DOHH2 (cell line): ENCODE measurements around the gene PTPRC.

Experiments
- H3F3A ChIP-seq: fragments of 200-600 bp; sonication (generic), shearing (Covaris generic); 2 replicates; pipeline ENCODE4 v1.6.0; 2016; ENCODE audit warnings: antibody characterized with exemption, mild to moderate bottlenecking; ENCODE audit not compliant: control insufficient read depth, insufficient read depth
- H3K27ac ChIP-seq: fragments of 200-600 bp; sonication (generic); 2 replicates; pipeline ENCODE4 v1.5.1; 2014; ENCODE audit warnings: low read depth, mild to moderate bottlenecking, low read length, moderate library complexity
- H3K27me3 ChIP-seq: fragments of 200-600 bp; sonication (generic); 2 replicates; pipeline ENCODE4 v1.6.1; 2014; ENCODE audit warnings: mild to moderate bottlenecking, low read length, mixed read lengths; ENCODE audit not compliant: control insufficient read depth
- H3K36me3 ChIP-seq: fragments of 200-600 bp; sonication (generic); 2 replicates; pipeline ENCODE4 v1.6.1; 2014; ENCODE audit warnings: mild to moderate bottlenecking, low read length, moderate library complexity, mixed read lengths; ENCODE audit not compliant: control insufficient read depth
- H3K4me1 ChIP-seq: fragments of 200-600 bp; sonication (generic); 2 replicates; pipeline ENCODE4 v1.6.1; 2014; ENCODE audit warnings: mild to moderate bottlenecking, low read length, mixed read lengths; ENCODE audit not compliant: control insufficient read depth
- H3K4me2 ChIP-seq: fragments of 200-600 bp; sonication (generic); 2 replicates; pipeline ENCODE4 v1.6.0; 2014; ENCODE audit warnings: mild to moderate bottlenecking, low read length, moderate library complexity
- H3K4me3 ChIP-seq: fragments of 200-600 bp; sonication (generic); 2 replicates; pipeline ENCODE4 v1.5.1; 2014; ENCODE audit warnings: mild to moderate bottlenecking, low read length, mixed read lengths
- H3K79me2 ChIP-seq: fragments of 200-600 bp; sonication (generic); 2 replicates; pipeline ENCODE4 v1.6.1; 2014; ENCODE audit warnings: mild to moderate bottlenecking, low read length, mixed read lengths; ENCODE audit not compliant: control insufficient read depth
- H3K9me2 ChIP-seq: fragments of 200-600 bp; sonication (generic); replicated peaks from 2 replicates; pipeline ENCODE4 v1.6.1; 2014; ENCODE audit warnings: mild to moderate bottlenecking, low read length, mixed read lengths; ENCODE audit not compliant: control insufficient read depth
- H3K9me3 ChIP-seq: fragments of 200-600 bp; sonication (generic); 2 replicates; pipeline ENCODE4 v1.6.1; 2014; ENCODE audit warnings: antibody characterized with exemption, low read length, mixed read lengths; ENCODE audit not compliant: control insufficient read depth, insufficient read depth
- H4K20me1 ChIP-seq: fragments of 200-600 bp; sonication (generic); 2 replicates; pipeline ENCODE4 v1.6.0; 2014; ENCODE audit warnings: low read depth, mild to moderate bottlenecking, antibody characterized with exemption, low read length, moderate library complexity; ENCODE audit not compliant: control insufficient read depth, insufficient read depth
- EZH2phosphoT487 ChIP-seq: fragments of 200-600 bp; sonication (generic); IDR thresholded peaks from 2 replicates; pipeline ENCODE4 v1.6.1; 2017; ENCODE audit warnings: borderline replicate concordance, mild to moderate bottlenecking, antibody characterized with exemption, low read length, moderate library complexity, mixed read lengths
- TF ChIP-seq, protein P1 (sequence below): fragments of 200-600 bp; sonication (generic); IDR thresholded peaks from one replicate; pipeline ENCODE4 v1.5.1; 2014; ENCODE audit warnings: antibody characterized with exemption, mild to moderate bottlenecking, low read depth, low read length; ENCODE audit not compliant: poor library complexity, severe bottlenecking

The PTPRC gene

DNA sequence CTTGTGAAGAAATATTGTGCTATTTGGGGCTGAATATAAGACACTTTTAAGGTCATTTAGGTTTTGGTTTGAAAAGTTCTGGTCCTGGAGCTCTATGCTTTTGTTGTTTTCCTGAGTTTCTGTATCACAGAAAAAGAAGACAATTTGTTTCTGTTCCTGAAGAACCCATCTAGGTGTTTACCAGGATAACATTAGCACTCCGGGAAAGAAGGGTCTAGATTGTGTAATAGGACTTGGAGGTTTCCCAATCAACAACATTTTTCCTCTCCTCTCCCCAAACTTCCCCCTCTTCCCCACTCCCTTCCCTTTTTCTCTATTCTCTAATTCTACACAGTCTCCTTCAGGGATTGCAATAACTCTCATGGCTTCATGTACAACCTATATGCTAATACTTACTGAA is 78.7 kb downstream of the PTPRC start:
- no peaks in the 10 kb centered on the region for H4K20me1 ChIP-seq
- no peak overlapping the region for H3K27ac ChIP-seq
- no peaks in the 10 kb centered on the region for H3K9me2 ChIP-seq
- peaks cover 8% of the 10 kb centered on the region for H3K79me2 ChIP-seq
- TF ChIP-seq, protein P1, sequence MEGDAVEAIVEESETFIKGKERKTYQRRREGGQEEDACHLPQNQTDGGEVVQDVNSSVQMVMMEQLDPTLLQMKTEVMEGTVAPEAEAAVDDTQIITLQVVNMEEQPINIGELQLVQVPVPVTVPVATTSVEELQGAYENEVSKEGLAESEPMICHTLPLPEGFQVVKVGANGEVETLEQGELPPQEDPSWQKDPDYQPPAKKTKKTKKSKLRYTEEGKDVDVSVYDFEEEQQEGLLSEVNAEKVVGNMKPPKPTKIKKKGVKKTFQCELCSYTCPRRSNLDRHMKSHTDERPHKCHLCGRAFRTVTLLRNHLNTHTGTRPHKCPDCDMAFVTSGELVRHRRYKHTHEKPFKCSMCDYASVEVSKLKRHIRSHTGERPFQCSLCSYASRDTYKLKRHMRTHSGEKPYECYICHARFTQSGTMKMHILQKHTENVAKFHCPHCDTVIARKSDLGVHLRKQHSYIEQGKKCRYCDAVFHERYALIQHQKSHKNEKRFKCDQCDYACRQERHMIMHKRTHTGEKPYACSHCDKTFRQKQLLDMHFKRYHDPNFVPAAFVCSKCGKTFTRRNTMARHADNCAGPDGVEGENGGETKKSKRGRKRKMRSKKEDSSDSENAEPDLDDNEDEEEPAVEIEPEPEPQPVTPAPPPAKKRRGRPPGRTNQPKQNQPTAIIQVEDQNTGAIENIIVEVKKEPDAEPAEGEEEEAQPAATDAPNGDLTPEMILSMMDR: no peak
- TF ChIP-seq EZH2phosphoT487: no peak
- H3K27me3 ChIP-seq: no peaks in the 10 kb centered on the region
- peaks cover 89% of the 10 kb centered on the region for H3K36me3 ChIP-seq
- peaks cover 19% of the 10 kb centered on the region; the same call in 1 of the 2 replicates for H3F3A ChIP-seq
- H3K4me2 ChIP-seq: no peak overlapping the region
- no peak overlapping the region for H3K4me3 ChIP-seq
- no peaks in the 10 kb centered on the region for H3K4me1 ChIP-seq
- no peaks in the 10 kb centered on the region for H3K9me3 ChIP-seq

DNA sequence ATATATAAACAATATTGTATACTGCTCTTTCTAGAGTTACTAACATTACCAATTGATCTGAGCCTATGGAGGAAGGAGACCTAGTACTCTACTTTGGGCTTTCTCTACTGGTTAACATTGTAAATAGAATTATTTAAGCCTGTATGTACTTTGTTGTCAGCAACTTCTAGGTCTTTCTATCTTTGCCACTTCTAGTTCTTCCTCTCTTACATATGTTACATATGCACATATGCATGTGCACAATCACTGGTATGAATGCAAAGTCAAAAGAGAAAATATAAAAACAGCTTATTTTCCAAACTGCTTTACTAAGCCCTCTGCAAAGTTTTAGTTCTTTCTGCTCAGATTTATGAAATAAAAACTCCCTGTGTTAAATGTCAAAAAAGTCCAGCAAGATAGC is 84.3 kb downstream of the PTPRC start:
- Histone ChIP-seq H3K9me2 (no peaks in the 10 kb centered on the region), H3K27ac (no peak overlapping the region), H3K27me3 (no peaks in the 10 kb centered on the region), H3K4me1 (no peaks in the 10 kb centered on the region), H3F3A (peaks cover 17% of the 10 kb centered on the region), H3K4me2 (no peak overlapping the region), H3K9me3 (no peaks in the 10 kb centered on the region), H3K36me3 (peaks cover 87% of the 10 kb centered on the region), H3K79me2 (peaks cover 15% of the 10 kb centered on the region), H4K20me1 (no peaks in the 10 kb centered on the region), H3K4me3 (no peak overlapping the region)
- TF ChIP-seq EZH2phosphoT487: no peak
- TF ChIP-seq, protein P1: no peak

DNA sequence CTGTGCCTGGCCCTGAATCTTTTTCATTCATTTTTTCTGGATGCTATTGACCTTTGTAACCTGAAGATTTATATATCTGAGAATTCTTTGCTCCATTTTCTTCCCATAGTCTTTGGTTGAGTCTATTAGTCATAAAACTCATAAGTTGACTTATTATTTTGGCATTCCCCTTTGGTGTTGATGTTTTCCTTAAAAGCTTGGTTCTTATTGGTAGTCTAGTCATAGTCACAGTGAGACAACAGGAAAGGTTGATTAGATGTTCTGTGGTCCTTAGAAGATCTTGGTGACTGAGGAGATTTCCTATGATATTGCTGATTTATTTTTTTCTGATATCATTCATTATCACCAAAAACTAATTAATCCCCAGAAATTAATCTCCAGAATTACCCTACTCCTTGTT is 86.2 kb downstream of the PTPRC start:
- Histone ChIP-seq H3F3A (peaks cover 7% of the 10 kb centered on the region; the same call in 1 of the 2 replicates), H3K4me2 (no peak overlapping the region), H3K4me3 (no peak overlapping the region), H3K79me2 (peaks cover 15% of the 10 kb centered on the region), H4K20me1 (no peaks in the 10 kb centered on the region), H3K36me3 (peaks cover 87% of the 10 kb centered on the region), H3K9me3 (no peaks in the 10 kb centered on the region), H3K9me2 (no peaks in the 10 kb centered on the region), H3K27ac (no peak overlapping the region), H3K27me3 (no peaks in the 10 kb centered on the region), H3K4me1 (no peaks in the 10 kb centered on the region)
- TF ChIP-seq, protein P1: no peak
- TF ChIP-seq EZH2phosphoT487: no peak
